SIG-M5 (cell line): ENCODE results near the gene ILF3.
A peak's percentile ranks its signal among the peaks of the same experiment; 100 is the strongest.

Source experiments
- DNase-seq: peaks from one replicate; lab custom pipeline; 2025; lab: John Stamatoyannopoulos, UW

The ILF3 gene

DNA sequence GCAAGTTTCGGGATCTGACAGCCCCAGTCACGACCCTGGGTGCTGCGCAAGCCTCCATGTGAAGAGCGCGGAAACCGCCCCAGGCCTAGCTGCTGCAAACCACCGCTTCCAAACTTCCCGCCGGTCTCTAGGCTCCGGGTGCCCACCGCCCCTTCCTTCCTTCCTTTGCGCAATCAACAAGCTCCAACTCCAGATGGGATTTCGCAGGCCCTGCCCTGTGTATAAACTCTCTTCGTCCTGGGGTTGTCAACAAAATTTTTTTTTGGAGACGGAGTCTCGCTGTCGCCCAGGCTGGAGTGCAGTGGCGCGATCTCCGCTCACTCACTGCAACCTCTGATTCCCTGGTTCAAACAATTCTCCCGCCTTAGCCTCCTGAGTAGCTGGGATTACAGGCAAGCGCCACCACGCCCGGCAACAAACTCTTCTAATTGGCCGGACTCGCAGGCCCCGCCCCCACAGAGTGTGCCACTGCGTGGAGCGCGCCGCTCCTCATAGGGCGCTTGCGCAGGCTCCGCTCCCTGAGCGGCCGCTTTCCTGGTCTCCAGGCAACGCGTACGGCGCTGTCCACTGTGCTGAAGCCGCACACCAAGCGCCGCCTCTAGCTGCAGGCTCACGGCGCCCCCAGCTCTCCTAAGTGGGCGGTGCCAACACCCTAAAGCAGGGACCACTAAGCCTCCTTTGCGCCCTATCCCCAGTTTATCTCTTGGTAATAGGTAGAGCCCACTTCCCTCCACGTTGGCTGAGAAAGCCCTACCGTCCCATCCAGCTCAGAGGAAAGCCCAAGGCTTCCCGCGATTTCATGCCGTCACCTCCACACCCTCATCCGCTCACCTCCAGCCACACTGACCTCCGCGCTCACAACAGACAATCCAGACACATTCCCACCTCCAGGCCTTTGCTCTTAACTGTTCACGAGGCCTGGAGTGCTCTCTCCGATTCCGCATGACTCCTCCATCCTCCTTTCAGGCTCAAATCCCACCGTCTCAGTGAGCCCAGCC, 41.6 kb downstream of the ILF3 start:
- DNase-seq: peak; percentile 57

DNA sequence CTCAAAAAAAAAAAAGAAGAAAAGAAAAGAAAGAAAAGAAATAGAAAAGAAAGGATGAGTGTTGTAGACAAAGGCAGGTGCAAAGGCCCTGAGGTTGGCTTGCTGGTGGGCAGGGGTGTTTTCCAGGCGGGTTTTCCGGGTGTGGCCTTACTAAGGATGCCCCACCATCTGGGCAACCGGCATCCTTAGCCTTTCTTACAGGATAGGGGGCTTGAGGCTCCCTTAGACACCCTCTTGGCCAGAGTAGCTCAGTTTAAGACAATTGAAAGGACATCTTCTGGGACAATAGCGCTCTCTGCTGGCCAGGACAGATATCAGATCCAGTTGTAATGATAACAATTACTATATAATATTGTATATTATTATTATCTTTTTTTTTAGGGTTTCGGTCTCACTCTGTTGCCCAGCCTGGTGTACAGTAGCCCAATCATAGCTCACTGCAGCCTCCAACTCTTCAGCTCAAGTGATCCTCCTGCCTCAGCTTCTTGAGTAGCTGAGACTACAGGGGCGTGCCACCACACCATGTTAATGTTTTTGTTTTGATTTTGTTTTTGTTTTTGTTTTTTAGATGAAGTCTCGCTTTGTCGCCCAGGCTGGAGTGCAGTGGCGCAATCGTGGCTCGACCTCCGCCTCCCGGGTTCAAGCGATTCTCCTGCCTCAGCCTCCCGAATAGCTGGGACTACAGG, 45.6 kb downstream of the ILF3 start:
- DNase-seq: no peak

- no peak for DNase-seq
Observed at GRCh38 chr19:10701955-10702525, 47.9 kb downstream of the ILF3 start.

DNA sequence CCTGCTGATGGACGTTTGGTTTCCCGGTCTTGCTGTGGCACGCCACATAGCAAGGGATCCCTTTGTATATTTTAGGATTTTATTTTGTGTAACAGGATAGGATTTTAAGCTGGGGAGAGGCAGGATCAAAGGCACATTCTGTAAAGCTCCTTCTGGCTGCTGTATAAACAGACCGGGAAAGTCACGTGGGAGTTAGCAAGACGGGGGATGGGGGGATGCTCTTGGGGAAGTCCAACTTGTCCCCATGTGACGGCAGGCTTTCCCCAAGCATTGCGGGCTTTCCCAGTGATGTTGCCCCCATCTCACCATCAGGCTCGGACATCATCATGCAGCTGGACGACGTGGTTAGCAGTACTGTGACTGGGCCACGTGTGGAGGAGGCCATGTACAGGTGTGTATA, 52.8 kb downstream of the ILF3 start:
- DNase-seq: no peak

- DNase-seq: no peak
Observed at GRCh38 chr19:10707440-10707839, 53.3 kb downstream of the ILF3 start.

- DNase-seq: no peak
Observed at GRCh38 chr19:10708291-10708690, 54.1 kb downstream of the ILF3 start.

DNA sequence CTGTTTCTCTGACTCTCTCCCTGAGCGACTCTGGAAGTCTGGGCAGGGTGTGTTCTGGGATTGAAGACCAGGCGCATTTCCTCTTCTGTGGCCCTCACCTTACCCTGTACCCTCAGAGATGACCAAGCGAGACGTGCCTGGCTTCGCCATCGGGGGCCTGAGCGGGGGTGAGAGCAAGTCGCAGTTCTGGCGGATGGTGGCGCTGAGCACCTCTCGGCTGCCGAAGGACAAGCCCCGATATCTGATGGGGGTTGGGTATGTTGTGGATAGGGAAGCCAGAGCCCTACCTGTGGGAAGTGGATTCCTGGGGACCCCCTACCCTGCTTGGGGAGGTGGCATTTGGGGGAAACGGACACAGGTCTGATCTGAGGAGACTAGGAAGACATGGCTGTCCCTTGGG, 57.9 kb downstream of the ILF3 start:
- no peak for DNase-seq

- no peak for DNase-seq
Observed at GRCh38 chr19:10712754-10713153, 58.6 kb downstream of the ILF3 start.

DNA sequence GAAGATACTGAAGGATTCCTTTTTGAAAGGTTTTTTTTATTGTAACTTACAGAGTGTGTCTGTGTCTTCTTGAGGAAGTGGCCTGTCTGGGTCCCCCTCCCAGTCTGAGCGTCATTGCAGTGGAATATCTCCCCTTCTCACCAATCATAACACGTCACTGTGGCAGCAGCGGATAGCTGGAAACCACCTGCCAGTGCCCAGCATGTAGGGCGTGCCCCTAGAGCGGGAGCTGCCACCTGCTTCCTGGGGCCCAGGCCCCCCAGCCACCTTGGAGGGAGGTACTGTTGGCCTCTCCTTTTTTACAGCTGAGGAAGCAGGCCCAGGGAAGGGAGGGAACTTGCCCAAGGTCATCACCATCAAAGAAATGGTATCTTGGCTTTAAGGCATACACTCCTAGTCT, 59.2 kb downstream of the ILF3 start:
- no peak for DNase-seq

DNA sequence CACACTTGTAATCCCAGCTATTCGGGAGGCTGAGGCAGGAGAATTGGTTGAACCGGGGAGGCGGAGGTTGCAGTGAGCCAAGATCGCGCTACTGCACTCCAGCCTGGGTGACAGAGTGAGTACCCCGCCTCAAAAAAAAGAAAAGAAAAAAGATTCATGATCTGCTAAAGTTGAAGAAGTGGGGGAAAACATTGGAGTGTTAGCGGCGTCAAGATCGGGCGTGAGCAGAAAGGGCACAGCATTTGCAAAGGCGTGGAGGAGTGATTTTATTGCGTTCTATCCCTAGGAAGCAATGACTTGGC, 62.9 kb downstream of the ILF3 start:
- DNase-seq: no peak

- peak; percentile 100 for DNase-seq
Observed at GRCh38 chr19:10717356-10718204, 63.4 kb downstream of the ILF3 start, which contains the start of gene DNM2. Gene DNM2, plus strand, starts transcription at chr19:10718079. Its CDS starts 164 bp downstream, at chr19:10718243.

DNA sequence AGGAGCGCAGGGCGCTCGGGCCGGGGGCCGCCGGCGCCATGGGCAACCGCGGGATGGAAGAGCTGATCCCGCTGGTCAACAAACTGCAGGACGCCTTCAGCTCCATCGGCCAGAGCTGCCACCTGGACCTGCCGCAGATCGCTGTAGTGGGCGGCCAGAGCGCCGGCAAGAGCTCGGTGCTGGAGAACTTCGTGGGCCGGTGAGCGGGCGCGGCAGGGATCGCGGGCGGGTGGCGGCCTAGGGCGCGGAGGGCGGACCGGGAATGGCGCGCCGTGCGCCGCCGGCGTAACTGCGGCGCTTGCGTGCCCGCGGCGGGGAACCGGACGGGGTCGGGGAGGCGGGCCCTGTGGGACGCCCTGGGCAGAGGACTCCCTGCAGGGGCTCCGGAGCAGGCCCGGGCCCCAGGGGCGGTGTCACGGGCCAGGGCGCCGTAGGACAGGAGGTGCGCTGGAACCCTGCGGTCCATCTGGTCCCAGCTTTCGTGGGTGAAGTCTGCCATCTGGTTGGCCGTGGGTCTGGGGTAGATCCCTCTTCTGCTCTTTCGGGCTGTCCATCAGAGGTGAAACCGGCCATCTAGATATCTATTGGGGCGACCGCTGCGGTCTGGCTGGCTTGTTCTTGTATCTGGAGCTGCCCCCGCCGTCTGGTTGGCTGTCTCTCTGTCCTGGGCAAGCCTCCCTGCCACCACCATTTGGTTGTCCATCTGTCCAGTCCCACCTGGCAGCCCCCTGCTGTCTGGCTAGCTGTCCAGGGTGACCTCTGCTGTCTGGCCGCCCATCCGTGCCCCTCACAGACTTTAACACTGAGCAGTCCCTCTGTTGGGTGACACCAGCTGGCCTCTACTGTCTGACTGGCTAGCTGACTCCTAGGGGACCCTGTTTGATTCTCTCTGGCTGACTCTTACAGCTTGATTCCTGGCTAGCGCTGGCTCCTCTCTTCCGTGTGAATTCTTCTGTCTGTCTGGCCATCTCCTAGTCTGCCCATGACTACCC, 64.4 kb downstream of the ILF3 start:
- DNase-seq: no peak

GRCh38 chr19:10719466-10719961, 65.4 kb downstream of the ILF3 start:
- DNase-seq: no peak

DNA sequence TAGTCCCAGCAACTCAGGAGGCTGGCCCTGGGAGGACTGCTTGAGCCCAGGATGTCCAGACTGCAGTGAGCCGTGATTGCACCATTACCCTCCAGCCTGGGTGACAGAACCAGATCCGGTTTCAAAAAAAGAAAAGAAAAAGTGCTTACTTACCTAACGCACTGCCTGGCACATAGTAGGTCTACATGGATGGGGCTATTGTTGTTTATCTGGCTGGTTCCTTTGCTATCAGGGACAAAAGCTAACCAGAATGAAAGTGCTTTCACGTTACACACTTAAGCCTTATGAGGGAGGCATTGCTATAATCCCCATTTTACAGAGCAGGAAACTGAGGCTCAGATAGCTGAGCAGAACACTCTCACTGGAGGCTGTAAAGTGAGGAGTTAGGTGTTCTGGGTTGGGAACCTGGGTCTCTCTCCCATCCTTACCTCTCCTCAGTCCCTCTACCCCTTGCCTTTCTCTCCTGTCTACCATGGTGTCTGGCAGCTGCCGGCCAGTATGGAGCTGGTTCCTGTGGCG, 66.5 kb downstream of the ILF3 start:
- DNase-seq: no peak

GRCh38 chr19:10723591-10723990, 69.4 kb downstream of the ILF3 start:
- no peak for DNase-seq

- no peak for DNase-seq
Observed at GRCh38 chr19:10724573-10725071, 70.5 kb downstream of the ILF3 start.

- no peak for DNase-seq
Observed at GRCh38 chr19:10725415-10725814, 71.3 kb downstream of the ILF3 start.

- no peak for DNase-seq
Observed at GRCh38 chr19:10726268-10726667, 72.1 kb downstream of the ILF3 start.

DNA sequence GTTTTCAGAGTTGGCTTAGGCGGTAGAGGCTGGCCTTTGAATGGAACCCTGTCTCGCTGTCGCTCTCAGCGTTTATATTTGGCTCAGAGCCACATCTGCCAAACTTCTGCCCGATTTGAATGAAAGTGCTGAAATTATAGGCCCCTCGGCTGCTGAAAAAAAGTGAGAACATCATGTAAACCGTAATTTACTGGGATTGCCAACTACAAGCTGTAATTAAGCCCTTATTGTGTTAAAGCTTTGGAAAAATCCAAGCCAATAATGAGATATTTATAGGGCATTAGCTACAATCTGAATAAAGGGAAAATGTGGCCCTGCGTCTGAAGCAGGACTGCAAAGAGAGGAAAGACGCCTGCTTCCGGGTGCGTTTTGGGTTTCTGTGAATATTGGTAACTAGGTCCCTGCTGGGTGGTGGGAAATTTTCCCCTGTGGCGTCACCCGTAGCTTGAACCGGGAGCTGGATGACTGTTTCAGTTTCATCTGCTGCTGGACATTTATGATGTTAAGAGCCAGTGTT, 73.6 kb downstream of the ILF3 start:
- no peak for DNase-seq

DNA sequence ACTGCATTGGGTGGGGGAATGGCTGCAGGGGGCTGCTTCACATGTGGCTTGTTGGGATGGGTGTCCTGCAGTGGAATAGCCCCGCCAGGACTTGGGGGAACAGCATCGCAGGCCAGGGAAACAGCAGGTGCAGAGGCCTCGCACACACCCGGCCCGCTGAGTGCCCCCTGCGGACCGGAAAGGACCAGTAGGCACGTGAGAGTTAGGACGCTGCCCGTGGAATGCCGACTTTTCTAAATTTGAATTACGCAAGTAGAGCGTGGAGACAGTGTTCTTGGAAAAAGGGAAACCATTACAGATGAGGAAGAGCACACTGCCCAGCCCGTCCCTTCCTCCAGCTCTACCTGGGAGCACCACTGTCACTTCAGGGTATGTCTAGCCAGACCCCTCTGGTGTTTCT, 75.3 kb downstream of the ILF3 start:
- DNase-seq: no peak
